Gastrocnemius medialis (tissue), 4 donors: ENCODE results near the gene MYO19. TPM values are rescaled to one million over a fixed set of nuclear protein-coding genes. Genes with fewer than 3 reads are reported as not detected.

Experiments used
- ATAC-seq, 2 donors: fragments of 150-250 bp; one replicate each; pipeline ENCODE4 v1.9.1; 2016
- DNase-seq, 2 donors: peaks; one replicate each; pipeline ENCODE4 v3.0.0-alpha.2; 2019
- H3K27ac ChIP-seq, 4 donors: fragments of 200-600 bp; sonication (generic); 1 replicate in 1 of 4; 2 replicates in 3 of 4; pipeline ENCODE4 v1.5.1; 2016 to 2018; ENCODE audit warnings: mild to moderate bottlenecking in 2 of 4, moderate library complexity in 1 of 4
- H3K27me3 ChIP-seq, 3 donors: fragments of 200-600 bp; sonication (generic) in 2 of 3; 1 replicate in 1 of 3; 2 replicates in 2 of 3; pipeline versions ENCODE4 v1.5.1 to v1.6.0; 2016 to 2019; ENCODE audit warnings: mild to moderate bottlenecking in 1 of 3, moderate library complexity in 1 of 3
- H3K36me3 ChIP-seq, 2 donors: fragments of 200-600 bp; sonication (generic) in 1 of 2; one replicate each; pipeline ENCODE4 v1.5.1; 2017 to 2018
- H3K4me1 ChIP-seq, 2 donors: fragments of 200-600 bp; sonication (generic) in 1 of 2; one replicate each; pipeline ENCODE4 v1.5.1; 2016 to 2017; ENCODE audit warnings: mild to moderate bottlenecking in 2 of 2
- H3K4me3 ChIP-seq, 4 donors: fragments of 200-600 bp; sonication (generic) in 3 of 4; 1 replicate in 1 of 4; 2 replicates in 3 of 4; pipeline ENCODE4 v1.5.1; 2016 to 2019; ENCODE audit warnings: mild to moderate bottlenecking in 2 of 4
- H3K9me3 ChIP-seq, 3 donors: fragments of 200-600 bp; sonication (generic) in 2 of 3; 1 replicate in 1 of 3; 2 replicates in 2 of 3; pipeline ENCODE4 v1.5.1; 2016 to 2019
- CTCF ChIP-seq, 5 experiments: fragments of 450-650 bp in 3 of 5; fragments of 200-600 bp in 2 of 5; sonication (generic) in 2 of 5; IDR thresholded peaks in 4 of 5; conservative IDR thresholded peaks in 1 of 5; 1 replicate in 4 of 5; 2 replicates in 1 of 5; pipeline ENCODE4 v1.5.1; 2016 to 2019; ENCODE audit warnings: antibody characterized with exemption in 5 of 5, mild to moderate bottlenecking in 3 of 5, moderate library complexity in 3 of 5
- POLR2A ChIP-seq, 2 donors: fragments of 450-650 bp; IDR thresholded peaks; one replicate each; pipeline ENCODE4 v1.6.1; 2017; ENCODE audit warnings: antibody characterized with exemption in 2 of 2, mild to moderate bottlenecking in 2 of 2, moderate library complexity in 2 of 2
- in situ Hi-C, 4 donors: fragments of 200-750 bp; cut with MboI; loops; one replicate each; pipeline versions ENCODE4 v1.15.0 to v1.8.0; 2017; ENCODE audit warnings: low sequenced_read_pairs in 4 of 4
- intact Hi-C: fragments of 100-400 bp; cut with DNase I; formaldehyde crosslinking; loops from one replicate; pipeline ENCODE4 v1.15.1; 2023; ENCODE audit warnings: low total_unique reads
- total RNA-seq, 4 donors: library from RNA; depleted of rRNA; stranded (reverse); fragments of >200 nt; gene quantifications; one replicate each; pipeline versions ENCODE4 v1.1.0 to v1.2.3, GENCODE V29; 2016

Gene MYO19
- total RNA-seq, 4 donors from 2014 or later: 7.5 to 16.8 (median 13.2) TPM

- in situ Hi-C loops (no loop called here), intact Hi-C loops (no loop called here)
- Histone ChIP-seq H3K36me3 (peaks cover 0 to 58% of the 10 kb centered on the region in 2 donors), H3K9me3 (no peaks in the 10 kb centered on the region), H3K4me3 (no peak overlapping the region), H3K27me3 (no peaks in the 10 kb centered on the region), H3K27ac (no peak overlapping the region), H3K4me1 (no peaks in the 10 kb centered on the region)
- DNase-seq (no peak), ATAC-seq (no peak)
- TF ChIP-seq POLR2A (IDR thresholded peaks at IDR 0.05) (no peak), CTCF (IDR thresholded peaks at IDR 0.05 in 4 of 5, conservative IDR thresholded peaks at IDR 0.05 in 1 of 5) (no peak)
These were observed 28.3 kb downstream of the MYO19 start for GRCh38 chr17:36506249-36506826.

GRCh38 chr17:36505171-36505570, 29.5 kb downstream of the MYO19 start:
- Histone ChIP-seq H3K4me1 (no peaks in the 10 kb centered on the region), H3K27ac (no peak overlapping the region), H3K4me3 (no peak overlapping the region), H3K9me3 (no peaks in the 10 kb centered on the region), H3K36me3 (peaks cover 0 to 69% of the 10 kb centered on the region in 2 donors), H3K27me3 (no peaks in the 10 kb centered on the region)
- ATAC-seq (no peak), DNase-seq (no peak)
- in situ Hi-C loops (no loop called here), intact Hi-C loops (no loop called here)
- TF ChIP-seq POLR2A (IDR thresholded peaks at IDR 0.05) (no peak), CTCF (IDR thresholded peaks at IDR 0.05 in 4 of 5, conservative IDR thresholded peaks at IDR 0.05 in 1 of 5) (no peak)

- DNase-seq (no peak), ATAC-seq (no peak)
- intact Hi-C loops (no loop called here), in situ Hi-C loops (no loop called here)
- Histone ChIP-seq H3K4me1 (no peaks in the 10 kb centered on the region), H3K27me3 (no peaks in the 10 kb centered on the region), H3K9me3 (no peaks in the 10 kb centered on the region), H3K27ac (no peak overlapping the region), H3K36me3 (peaks cover 0 to 72% of the 10 kb centered on the region in 2 donors), H3K4me3 (no peak overlapping the region)
- no peak for TF ChIP-seq POLR2A (IDR thresholded peaks at IDR 0.05)
- TF ChIP-seq CTCF (IDR thresholded peaks at IDR 0.05 in 4 of 5, conservative IDR thresholded peaks at IDR 0.05 in 1 of 5): no peak
These were observed 30.5 kb downstream of the MYO19 start for GRCh38 chr17:36504156-36504545.

GRCh38 chr17:36503456-36504155, 31.1 kb downstream of the MYO19 start:
- in situ Hi-C loops: no loop called here
- no peaks in the 10 kb centered on the region for H3K27me3 ChIP-seq
- intact Hi-C loops: no loop called here
- no peaks in the 10 kb centered on the region for H3K9me3 ChIP-seq
- no peak for TF ChIP-seq CTCF (IDR thresholded peaks at IDR 0.05 in 4 of 5, conservative IDR thresholded peaks at IDR 0.05 in 1 of 5)
- ATAC-seq (no peak), DNase-seq (no peak)
- no peak overlapping the region for H3K27ac ChIP-seq
- H3K4me3 ChIP-seq: no peak overlapping the region
- H3K36me3 ChIP-seq: peaks cover 0 to 76% of the 10 kb centered on the region in 2 donors
- H3K4me1 ChIP-seq: no peaks in the 10 kb centered on the region
